ENCODE results near the gene NOD2.

GRCh38 chr16:50763211-50763610 lies 69.8 kb downstream of the NOD2 start:
- no peak for TF ChIP-seq CTCF (IDR thresholded peaks at IDR 0.05)
- no peak for TF ChIP-seq ZFX (IDR thresholded peaks at IDR 0.05; ENCODE audit: borderline replicate concordance)
